OCI-LY7 (cell line): ENCODE measurements around the gene ZDHHC8. TPM values are rescaled to one million over a fixed set of nuclear protein-coding genes. Genes with fewer than 3 reads are reported as not detected.

Source experiments
- BruUV-seq: library from RNA; stranded (reverse); fragments of 400-500 nt; replicated peaks from 2 replicates; lab custom pipeline; 2021; lab: Mats Ljungman, UMichigan
- CTCF ChIA-PET: fragments of 300-600 bp; sonication (Branson Sonifier 250); formaldehyde crosslinking; loops from one replicate; lab custom pipeline; 2022; ENCODE audit warnings: antibody characterized with exemption; ENCODE audit not compliant: unreplicated experiment; lab: Charles Lee
- POLR2A ChIA-PET: fragments of 300-600 bp; sonication (Branson Sonifier 250); formaldehyde crosslinking; loops from one replicate; lab custom pipeline; 2022; ENCODE audit warnings: antibody characterized with exemption; lab: Charles Lee
- DNase-seq: peaks from one replicate; pipeline ENCODE4 v3.0.0-alpha.2; 2015; ENCODE audit warnings: low spot score
- H2AFZ ChIP-seq: fragments of 200-600 bp; sonication (generic), shearing (Covaris generic); 2 replicates; pipeline ENCODE4 v1.6.1; 2014; ENCODE audit warnings: mild to moderate bottlenecking, antibody characterized with exemption, low read length, moderate library complexity
- H3K27ac ChIP-seq: fragments of 200-600 bp; sonication (generic); 2 replicates; pipeline ENCODE4 v1.5.1; 2014; ENCODE audit warnings: mixed run types, low read depth, mild to moderate bottlenecking, moderate library complexity, low read length, inconsistent platforms; ENCODE audit not compliant: poor library complexity, severe bottlenecking
- H3K36me3 ChIP-seq: fragments of 200-600 bp; sonication (generic); 2 replicates; pipeline ENCODE4 v1.6.1; 2014; ENCODE audit warnings: mild to moderate bottlenecking, antibody characterized with exemption, low read length, moderate library complexity, mixed read lengths; ENCODE audit not compliant: insufficient read depth
- H3K4me1 ChIP-seq: fragments of 200-600 bp; sonication (generic); 2 replicates; pipeline ENCODE4 v1.5.1; 2014; ENCODE audit warnings: mild to moderate bottlenecking, low read length; ENCODE audit not compliant: insufficient read depth, poor library complexity, severe bottlenecking
- H3K4me2 ChIP-seq: fragments of 200-600 bp; sonication (generic); 2 replicates; pipeline ENCODE4 v1.6.1; 2014; ENCODE audit warnings: mild to moderate bottlenecking, low read length
- H3K4me3 ChIP-seq: fragments of 200-600 bp; sonication (generic); 2 replicates; pipeline ENCODE4 v1.5.1; 2014; ENCODE audit warnings: mild to moderate bottlenecking, low read depth, low read length; ENCODE audit not compliant: poor library complexity, severe bottlenecking
- H3K79me2 ChIP-seq: fragments of 200-600 bp; sonication (generic); 2 replicates; pipeline ENCODE4 v1.6.1; 2016; ENCODE audit warnings: low read depth, mild to moderate bottlenecking, low read length, moderate library complexity, mixed read lengths; ENCODE audit not compliant: insufficient read depth
- H3K9me2 ChIP-seq: fragments of 200-600 bp; sonication (generic); 2 replicates; pipeline ENCODE4 v1.6.1; 2016; ENCODE audit warnings: mild to moderate bottlenecking, low read length, mixed read lengths; ENCODE audit not compliant: insufficient read depth
- H3K9me3 ChIP-seq: fragments of 200-600 bp; sonication (generic); 2 replicates; pipeline ENCODE4 v1.6.1; 2014; ENCODE audit warnings: mild to moderate bottlenecking, mixed run types, low read length, mixed read lengths
- H4K20me1 ChIP-seq: fragments of 200-600 bp; sonication (generic); 2 replicates; pipeline ENCODE4 v1.6.1; 2014; ENCODE audit warnings: mild to moderate bottlenecking, antibody characterized with exemption, low read length, moderate library complexity, mixed read lengths; ENCODE audit not compliant: insufficient read depth
- EZH2phosphoT487 ChIP-seq: fragments of 200-600 bp; sonication (generic); IDR thresholded peaks from 2 replicates; pipeline ENCODE4 v1.6.1; 2018; ENCODE audit warnings: low read depth, borderline replicate concordance, mild to moderate bottlenecking, mixed run types, antibody characterized with exemption, low read length, moderate library complexity, mixed read lengths
- intact Hi-C: fragments of 100-400 bp; cut with micrococcal nuclease; formaldehyde crosslinking; loops from one replicate; pipeline ENCODE4 v1.10.0; 2022; ENCODE audit not compliant: unreplicated experiment
- total RNA-seq, 2 experiments: library from RNA; depleted of rRNA in 1 of 2; stranded (reverse); fragments of >200 nt in 1 of 2; shearing (Covaris generic) in 1 of 2; gene quantifications; 2 replicates each; pipeline ENCODE4 v1.2.3, GENCODE V29; 2014 to 2022
- TF ChIP-seq, protein P1 (sequence below): fragments of 200-600 bp; sonication (generic); conservative IDR thresholded peaks from 2 replicates; pipeline ENCODE4 v1.5.1; 2014; ENCODE audit warnings: mild to moderate bottlenecking, antibody characterized with exemption, low read length, moderate library complexity, mixed read lengths

ZDHHC8 gene
- total RNA-seq, 2 experiments from 2014 or later, result 2.3 to 16.7 TPM

DNA sequence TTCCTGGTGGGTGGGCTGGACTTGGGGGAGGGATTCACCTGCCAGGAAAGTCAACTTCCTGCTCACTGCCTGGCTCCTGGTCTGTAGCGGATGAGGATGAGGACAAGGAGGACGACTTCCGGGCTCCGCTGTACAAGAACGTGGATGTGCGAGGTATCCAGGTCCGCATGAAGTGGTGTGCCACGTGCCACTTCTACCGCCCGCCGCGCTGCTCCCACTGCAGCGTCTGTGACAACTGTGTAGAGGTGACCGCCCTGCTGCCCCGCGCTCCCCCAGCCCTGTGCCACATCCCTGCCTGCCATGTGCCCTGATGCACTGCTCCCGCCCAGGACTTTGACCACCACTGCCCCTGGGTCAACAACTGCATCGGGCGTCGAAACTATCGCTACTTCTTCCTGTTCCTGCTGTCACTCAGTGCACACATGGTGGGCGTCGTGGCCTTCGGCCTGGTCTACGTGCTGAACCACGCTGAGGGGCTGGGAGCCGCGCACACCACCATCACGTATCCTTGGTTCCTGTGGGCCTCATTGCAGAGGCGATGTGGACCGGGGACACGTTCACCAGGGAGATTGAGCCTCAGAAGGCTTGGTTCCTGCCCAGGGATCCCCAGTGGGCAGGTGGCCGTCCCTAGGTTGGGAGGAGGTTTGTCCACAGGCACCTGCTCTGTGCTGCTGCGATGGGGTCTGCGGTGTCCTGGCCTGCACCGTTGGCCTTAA lies 7.9 kb downstream of the ZDHHC8 start:
- intact Hi-C loops, result no loop called here
- Histone ChIP-seq H3K4me1 (peaks cover 12% of the 10 kb centered on the region), H3K27ac (no peak overlapping the region), H3K36me3 (no peaks in the 10 kb centered on the region), H3K9me2 (no peaks in the 10 kb centered on the region), H2AFZ (no peak overlapping the region), H3K4me2 (no peak overlapping the region), H4K20me1 (no peaks in the 10 kb centered on the region), H3K9me3 (no peaks in the 10 kb centered on the region), H3K4me3 (no peak overlapping the region), H3K79me2 (no peaks in the 10 kb centered on the region)
- ChIA-PET POLR2A (no interaction called here), CTCF (no interaction called here)
- no TSS peak for BruUV-seq
- DNase-seq, result no peak
- no peak for TF ChIP-seq EZH2phosphoT487
- TF ChIP-seq, protein P1, sequence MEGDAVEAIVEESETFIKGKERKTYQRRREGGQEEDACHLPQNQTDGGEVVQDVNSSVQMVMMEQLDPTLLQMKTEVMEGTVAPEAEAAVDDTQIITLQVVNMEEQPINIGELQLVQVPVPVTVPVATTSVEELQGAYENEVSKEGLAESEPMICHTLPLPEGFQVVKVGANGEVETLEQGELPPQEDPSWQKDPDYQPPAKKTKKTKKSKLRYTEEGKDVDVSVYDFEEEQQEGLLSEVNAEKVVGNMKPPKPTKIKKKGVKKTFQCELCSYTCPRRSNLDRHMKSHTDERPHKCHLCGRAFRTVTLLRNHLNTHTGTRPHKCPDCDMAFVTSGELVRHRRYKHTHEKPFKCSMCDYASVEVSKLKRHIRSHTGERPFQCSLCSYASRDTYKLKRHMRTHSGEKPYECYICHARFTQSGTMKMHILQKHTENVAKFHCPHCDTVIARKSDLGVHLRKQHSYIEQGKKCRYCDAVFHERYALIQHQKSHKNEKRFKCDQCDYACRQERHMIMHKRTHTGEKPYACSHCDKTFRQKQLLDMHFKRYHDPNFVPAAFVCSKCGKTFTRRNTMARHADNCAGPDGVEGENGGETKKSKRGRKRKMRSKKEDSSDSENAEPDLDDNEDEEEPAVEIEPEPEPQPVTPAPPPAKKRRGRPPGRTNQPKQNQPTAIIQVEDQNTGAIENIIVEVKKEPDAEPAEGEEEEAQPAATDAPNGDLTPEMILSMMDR, result no peak

GRCh38 chr22:20140107-20140445 lies 8.5 kb downstream of the ZDHHC8 start:
- H2AFZ ChIP-seq, result no peak overlapping the region
- no peaks in the 10 kb centered on the region for H4K20me1 ChIP-seq
- intact Hi-C loops, result no loop called here
- H3K27ac ChIP-seq, result no peak overlapping the region
- no peaks in the 10 kb centered on the region for H3K9me3 ChIP-seq
- BruUV-seq, result no TSS peak
- CTCF ChIA-PET, result no interaction called here
- H3K4me2 ChIP-seq, result no peak overlapping the region
- no peaks in the 10 kb centered on the region for H3K36me3 ChIP-seq
- no peak for TF ChIP-seq EZH2phosphoT487
- TF ChIP-seq, protein P1, result no peak
- no peaks in the 10 kb centered on the region for H3K9me2 ChIP-seq
- DNase-seq, result no peak
- H3K4me3 ChIP-seq, result no peak overlapping the region
- H3K79me2 ChIP-seq, result no peaks in the 10 kb centered on the region
- POLR2A ChIA-PET, result no interaction called here
- peaks cover 11% of the 10 kb centered on the region for H3K4me1 ChIP-seq

DNA sequence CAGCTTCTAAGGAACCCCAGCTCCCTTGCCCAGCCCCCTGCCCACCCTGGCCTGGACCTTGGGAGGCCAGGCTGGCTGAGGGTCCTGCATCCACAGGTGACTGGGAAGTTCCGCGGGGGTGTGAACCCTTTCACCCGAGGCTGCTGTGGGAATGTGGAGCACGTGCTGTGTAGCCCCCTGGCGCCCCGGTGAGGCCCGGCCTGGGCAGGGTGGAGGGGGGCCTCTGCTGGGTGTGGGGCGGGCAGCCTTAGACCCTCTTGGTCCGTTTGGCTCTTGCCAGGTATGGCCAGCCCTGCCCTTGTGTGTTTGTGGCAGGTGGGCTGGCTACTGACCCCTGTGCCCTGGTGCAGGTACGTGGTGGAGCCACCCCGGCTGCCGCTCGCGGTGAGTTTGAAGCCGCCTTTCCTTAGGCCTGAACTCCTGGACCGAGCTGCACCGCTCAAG lies 8.9 kb downstream of the ZDHHC8 start:
- Histone ChIP-seq H3K4me3 (no peak overlapping the region), H3K9me2 (no peaks in the 10 kb centered on the region), H3K4me2 (no peak overlapping the region), H3K4me1 (peaks cover 7% of the 10 kb centered on the region), H3K79me2 (no peaks in the 10 kb centered on the region), H3K27ac (no peak overlapping the region), H4K20me1 (no peaks in the 10 kb centered on the region), H2AFZ (no peak overlapping the region), H3K36me3 (no peaks in the 10 kb centered on the region), H3K9me3 (no peaks in the 10 kb centered on the region)
- no peak for TF ChIP-seq EZH2phosphoT487
- TF ChIP-seq, protein P1, result no peak
- intact Hi-C loops, result no loop called here
- ChIA-PET POLR2A (no interaction called here), CTCF (no interaction called here)
- DNase-seq, result no peak
- no TSS peak for BruUV-seq
